Stimulated activated effector memory CD8-positive, alpha-beta T cell treated with anti-CD3 and anti-CD28 coated beads, Interleukin-12 subunit alpha, Interleukin-12 subunit beta, amount 100 ng/mL, for 72 hours (primary cell): ENCODE data around the gene MND1.
A peak's percentile ranks its signal among the peaks of the same experiment; 100 is the strongest.
"Not testable (repeated sequence)": the region's sequence is repeated elsewhere in the genome, so short reads cannot be mapped to it uniquely, and the experiment has no call there.

Experiments
- ATAC-seq: fragments of 150-1000 bp; cut with Tn5 transposase; 2 replicates; pipeline ENCODE4 v1.10.0; 2021
- DNase-seq, 2 donors: peaks; one replicate each; pipeline ENCODE4 v3.0.0; 2021 to 2022; ENCODE audit warnings: low spot score in 2 of 2
- H3K27ac Mint-ChIP-seq: one replicate; pipeline ENCODE4 v1.8.0; 2022; ENCODE audit warnings: mild to moderate bottlenecking, mixed read lengths
- H3K36me3 Mint-ChIP-seq: one replicate; pipeline ENCODE4 v1.8.0; 2022; ENCODE audit warnings: mild to moderate bottlenecking, mixed read lengths
- H3K4me1 Mint-ChIP-seq: one replicate; pipeline ENCODE4 v1.8.0; 2022; ENCODE audit warnings: mixed read lengths
- H3K4me3 Mint-ChIP-seq: one replicate; pipeline ENCODE4 v1.8.0; 2022; ENCODE audit warnings: mild to moderate bottlenecking, mixed read lengths
- H3K9me3 Mint-ChIP-seq: one replicate; pipeline ENCODE4 v1.8.0; 2022; ENCODE audit warnings: mixed read lengths

Gene MND1

DNA sequence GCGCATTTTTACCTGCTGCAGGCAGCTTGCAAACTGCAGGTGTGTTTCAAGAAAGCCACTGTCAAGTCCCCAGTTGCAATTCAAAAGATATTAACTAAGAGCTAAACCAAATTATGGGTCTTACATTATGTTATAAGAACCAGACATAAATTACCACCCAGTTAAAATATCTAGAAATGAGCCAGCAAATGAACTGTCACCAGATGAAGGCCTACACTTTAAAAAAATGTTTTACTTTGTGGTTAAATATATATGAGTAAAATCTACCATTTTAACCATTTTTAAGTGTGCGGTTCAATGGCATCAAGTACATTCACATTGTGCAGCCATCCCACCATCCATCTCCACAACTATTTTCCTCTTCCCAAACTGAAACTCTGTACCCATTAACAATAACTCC lies 89.7 kb downstream of the MND1 start:
- peaks cover 5% of the 10 kb centered on the region for H3K36me3 Mint-ChIP-seq
- no peak overlapping the region for H3K27ac Mint-ChIP-seq
- ATAC-seq (peak; percentile 46), DNase-seq (no peak)
- peak overlapping the region; percentile 76 for H3K4me3 Mint-ChIP-seq
- peaks cover 45% of the 10 kb centered on the region for H3K4me1 Mint-ChIP-seq
- no peaks in the 10 kb centered on the region for H3K9me3 Mint-ChIP-seq

DNA sequence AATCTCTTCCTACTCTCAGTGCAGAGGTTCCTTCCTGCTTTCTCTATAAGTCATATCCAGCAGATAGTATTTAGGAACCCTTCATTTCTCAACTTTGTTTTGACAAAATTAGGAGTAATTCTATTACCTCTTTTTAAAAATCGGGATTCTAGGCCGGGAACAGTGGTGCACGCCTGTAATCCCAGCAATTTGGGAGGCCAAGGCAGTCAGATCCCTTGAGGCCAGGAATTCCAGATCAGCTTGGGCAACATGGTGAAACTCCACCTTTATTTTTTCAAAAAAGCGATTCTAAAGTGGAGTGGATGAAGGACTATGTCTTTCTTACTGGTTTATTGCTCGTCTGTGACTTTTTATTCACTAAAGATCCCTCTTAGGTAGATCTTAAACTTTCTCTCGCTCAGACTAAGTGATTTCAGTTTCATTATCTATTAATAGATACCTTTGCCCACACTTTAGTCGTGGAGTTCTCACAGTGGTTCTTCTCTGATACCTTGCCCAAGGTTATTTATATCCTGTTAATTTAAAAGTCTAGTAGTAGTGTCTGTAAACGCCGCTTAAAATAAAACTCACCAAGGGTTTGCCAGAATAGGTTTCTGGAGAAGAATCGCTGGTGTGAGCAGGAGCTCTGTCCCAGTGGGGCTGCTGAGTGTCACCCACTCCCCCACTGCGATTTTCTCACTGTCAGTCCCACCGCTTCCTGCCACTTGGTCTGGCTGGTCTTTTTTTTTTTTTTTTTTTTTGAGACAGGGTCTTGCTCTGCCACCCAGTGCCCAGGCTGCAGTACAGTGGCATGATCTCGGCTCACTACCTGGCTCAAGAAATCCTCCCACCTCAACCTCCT lies 94.6 kb downstream of the MND1 start:
- DNase-seq, result no peak
- H3K36me3 Mint-ChIP-seq, result no peaks in the 10 kb centered on the region
- H3K27ac Mint-ChIP-seq, result peak overlapping the region; percentile 89
- H3K4me3 Mint-ChIP-seq, result peak overlapping the region; percentile 74
- peaks cover 18% of the 10 kb centered on the region for H3K4me1 Mint-ChIP-seq
- H3K9me3 Mint-ChIP-seq, result no peaks in the 10 kb centered on the region
- ATAC-seq, result peak; percentile 85

DNA sequence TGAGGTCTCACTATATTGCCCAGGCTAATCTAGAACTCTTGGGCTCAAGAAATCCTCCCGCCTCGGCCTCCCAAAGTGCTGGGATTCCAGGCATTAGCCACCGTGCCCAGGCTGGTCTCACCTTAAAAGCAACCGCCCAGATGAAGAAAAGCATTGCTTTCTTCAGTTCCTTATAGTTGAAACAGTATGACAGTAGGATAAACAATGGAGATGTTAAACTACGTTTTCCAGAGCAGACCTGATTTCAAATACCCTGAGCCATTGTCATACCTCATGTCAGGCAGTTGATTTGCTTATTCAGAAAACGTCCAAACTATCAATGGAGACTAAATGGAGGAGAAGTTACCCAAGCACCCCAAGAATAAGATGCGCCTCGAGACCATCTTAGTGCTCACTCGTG lies 95.3 kb downstream of the MND1 start:
- Mint-ChIP-seq H3K4me1 (peaks cover 13% of the 10 kb centered on the region), H3K27ac (no peak overlapping the region), H3K9me3 (no peaks in the 10 kb centered on the region), H3K36me3 (no peaks in the 10 kb centered on the region), H3K4me3 (peak overlapping the region; percentile 74)
- ATAC-seq, result no peak
- DNase-seq, result no peak

DNA sequence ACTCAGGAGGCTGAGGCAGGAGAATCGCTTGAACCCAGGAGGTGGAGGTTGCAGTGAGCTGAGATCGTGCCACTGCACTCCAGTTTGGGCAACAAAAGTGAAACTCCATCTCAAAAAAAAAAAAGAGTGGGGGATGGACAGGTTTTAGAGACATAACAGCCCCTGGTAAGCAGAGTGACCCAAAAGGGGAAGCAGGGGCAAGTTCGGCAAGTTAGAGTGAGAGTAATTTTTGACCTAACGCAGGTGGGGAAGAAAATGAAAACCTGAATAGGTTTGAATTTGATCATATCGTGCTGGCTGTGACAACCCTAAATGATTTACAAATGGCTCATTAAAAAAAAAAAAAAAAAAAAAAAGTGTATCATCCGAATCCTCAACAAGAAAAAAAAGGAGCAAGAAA lies 96.0 kb downstream of the MND1 start:
- H3K9me3 Mint-ChIP-seq, result no peaks in the 10 kb centered on the region
- no peaks in the 10 kb centered on the region for H3K36me3 Mint-ChIP-seq
- H3K4me1 Mint-ChIP-seq, result peaks cover 13% of the 10 kb centered on the region
- DNase-seq (no peak), ATAC-seq (no peak)
- peak overlapping the region; percentile 10 for H3K4me3 Mint-ChIP-seq
- H3K27ac Mint-ChIP-seq, result no peak overlapping the region

DNA sequence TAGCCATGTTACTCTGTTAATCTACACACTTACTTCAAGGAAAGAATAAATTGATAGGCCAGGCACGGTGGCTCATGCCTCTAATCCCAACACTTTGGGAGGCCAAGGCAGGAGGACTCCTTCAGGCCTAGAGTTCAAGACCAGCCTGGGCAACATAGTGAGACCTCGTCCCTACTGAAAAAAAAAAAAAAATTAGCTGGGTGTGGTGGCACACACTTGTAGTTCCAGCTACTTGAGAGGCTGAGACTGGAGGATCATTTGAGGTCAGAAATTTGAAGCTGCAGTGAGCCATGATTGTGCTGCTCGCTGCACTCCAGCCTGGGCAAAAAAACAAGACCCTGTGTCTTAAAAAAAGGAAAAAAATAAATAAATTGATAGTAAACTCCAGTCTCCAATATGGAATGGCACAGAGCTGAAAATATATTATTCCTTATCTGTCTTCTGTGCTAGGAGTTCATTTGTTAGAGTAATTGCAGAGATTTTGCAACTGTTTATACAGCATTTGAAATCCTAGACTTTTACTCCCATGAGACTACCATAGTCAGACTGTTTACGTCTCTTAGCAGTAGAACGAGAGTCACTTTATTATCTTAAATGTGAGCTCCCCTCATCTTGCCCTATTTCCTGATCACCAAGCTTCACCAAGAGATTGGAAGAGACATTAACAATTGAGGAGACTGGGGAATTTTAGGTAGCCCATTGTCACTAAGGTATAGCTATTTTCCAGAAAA lies 102.9 kb downstream of the MND1 start:
- no peak overlapping the region for H3K27ac Mint-ChIP-seq
- ATAC-seq, result no peak
- no peak overlapping the region for H3K4me3 Mint-ChIP-seq
- DNase-seq, result no peak
- no peaks in the 10 kb centered on the region for H3K9me3 Mint-ChIP-seq
- peaks cover 11% of the 10 kb centered on the region for H3K4me1 Mint-ChIP-seq
- no peaks in the 10 kb centered on the region for H3K36me3 Mint-ChIP-seq

DNA sequence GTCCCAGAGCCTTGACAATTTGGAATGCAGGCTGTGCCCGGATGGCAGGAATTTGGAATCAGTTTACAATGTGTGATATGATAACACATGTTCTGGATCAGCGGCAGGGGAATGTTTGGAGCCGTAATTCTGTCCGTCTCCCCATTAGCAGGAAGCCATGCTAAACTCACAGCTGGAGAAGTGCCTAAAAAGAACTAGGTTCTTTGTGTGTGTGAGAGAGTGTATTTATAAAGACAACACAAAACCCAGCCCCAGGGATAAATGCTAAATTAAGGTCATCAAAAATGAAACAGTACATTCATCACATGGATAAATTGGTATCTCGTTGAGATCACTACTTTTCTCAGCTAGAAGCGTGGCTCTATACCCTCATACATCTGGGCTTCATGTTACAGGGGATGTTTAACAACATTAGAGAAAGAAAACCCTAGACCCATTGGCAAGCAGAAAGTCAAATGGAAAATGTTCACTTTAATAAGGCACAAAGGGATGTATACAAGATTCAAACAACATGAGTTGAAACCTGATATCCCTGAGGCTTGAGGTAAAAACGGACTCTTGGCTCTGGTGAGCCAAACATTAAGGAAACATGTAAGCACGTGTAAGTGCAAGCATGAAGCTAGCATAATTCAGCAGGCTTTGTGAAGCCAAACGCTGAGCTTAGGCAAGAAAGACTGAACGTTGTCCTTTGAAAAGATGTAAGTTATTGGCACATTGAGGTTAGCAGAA lies 103.7 kb downstream of the MND1 start:
- H3K4me1 Mint-ChIP-seq, result peaks cover 12% of the 10 kb centered on the region
- no peaks in the 10 kb centered on the region for H3K9me3 Mint-ChIP-seq
- no peaks in the 10 kb centered on the region for H3K36me3 Mint-ChIP-seq
- DNase-seq, result no peak
- H3K4me3 Mint-ChIP-seq, result no peak overlapping the region
- ATAC-seq, result no peak
- H3K27ac Mint-ChIP-seq, result peak overlapping the region; percentile 60

DNA sequence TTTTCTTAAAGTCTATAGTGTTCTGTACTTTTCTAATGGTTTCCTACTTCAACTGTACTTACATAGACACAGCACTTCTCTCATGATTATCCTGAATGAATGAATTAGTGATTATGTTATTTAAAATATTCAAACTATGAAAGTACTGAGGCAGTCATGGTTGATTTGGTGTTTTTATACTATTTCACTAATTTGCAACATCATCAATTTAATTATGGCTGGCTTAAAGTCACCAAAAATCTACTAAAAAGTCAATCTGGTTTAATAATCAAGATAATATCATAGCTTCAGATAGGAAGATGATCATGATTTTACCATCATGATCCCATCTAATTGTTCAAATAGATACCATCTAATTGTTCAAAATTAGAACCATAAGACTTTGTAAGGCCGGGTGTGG lies 104.8 kb downstream of the MND1 start:
- ATAC-seq (no peak), DNase-seq (no peak)
- Mint-ChIP-seq H3K36me3 (no peaks in the 10 kb centered on the region), H3K27ac (peak overlapping the region; percentile 60), H3K4me3 (no peak overlapping the region), H3K4me1 (peaks cover 15% of the 10 kb centered on the region), H3K9me3 (no peaks in the 10 kb centered on the region)

DNA sequence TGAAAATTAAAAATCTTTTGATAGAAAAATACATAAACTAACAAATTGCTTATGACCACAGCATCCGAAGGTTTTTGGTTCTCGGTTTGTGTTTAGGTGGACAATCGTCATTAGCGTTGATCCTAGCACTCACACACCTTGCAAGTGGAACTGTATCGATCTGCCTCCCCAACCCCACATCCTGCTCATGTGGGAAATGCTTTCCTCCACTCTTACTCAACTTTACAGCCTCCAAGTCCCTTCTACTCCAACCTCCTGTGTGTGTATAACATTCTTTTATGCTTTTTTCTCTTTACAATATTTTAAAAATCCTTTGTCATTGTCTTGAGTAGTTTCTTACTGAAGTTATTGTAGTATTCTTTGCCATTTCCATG lies 106.0 kb downstream of the MND1 start:
- Mint-ChIP-seq H3K4me1 (peaks cover 15% of the 10 kb centered on the region), H3K4me3 (peak overlapping the region; percentile 47), H3K9me3 (no peaks in the 10 kb centered on the region), H3K27ac (peak overlapping the region; percentile 70), H3K36me3 (no peaks in the 10 kb centered on the region)
- DNase-seq, result no peak
- ATAC-seq, result peak; percentile 85

DNA sequence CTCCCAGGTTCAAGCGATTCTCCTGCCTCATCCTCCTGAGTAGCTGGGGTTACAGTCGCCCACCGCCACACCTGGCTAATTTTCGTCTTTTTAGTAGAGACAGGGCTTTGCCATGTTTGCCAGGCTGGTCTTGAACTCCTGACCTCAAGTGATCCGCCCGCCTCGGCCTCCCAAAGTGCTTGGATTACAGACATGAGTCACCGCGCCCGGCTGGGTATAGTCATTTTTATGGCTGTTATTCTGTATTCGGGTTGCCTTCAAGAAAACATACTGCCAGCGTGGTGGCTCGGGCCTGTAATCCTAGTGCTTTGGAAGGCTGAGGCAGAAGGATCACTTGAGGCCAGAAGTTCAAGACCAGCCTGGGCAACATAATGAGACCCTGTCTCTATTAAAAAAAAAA lies 106.7 kb downstream of the MND1 start:
- H3K27ac Mint-ChIP-seq, H3K4me3 Mint-ChIP-seq, DNase-seq, H3K36me3 Mint-ChIP-seq, H3K9me3 Mint-ChIP-seq, ATAC-seq: not testable (repeated sequence)
- peaks cover 15% of the 10 kb centered on the region for H3K4me1 Mint-ChIP-seq

DNA sequence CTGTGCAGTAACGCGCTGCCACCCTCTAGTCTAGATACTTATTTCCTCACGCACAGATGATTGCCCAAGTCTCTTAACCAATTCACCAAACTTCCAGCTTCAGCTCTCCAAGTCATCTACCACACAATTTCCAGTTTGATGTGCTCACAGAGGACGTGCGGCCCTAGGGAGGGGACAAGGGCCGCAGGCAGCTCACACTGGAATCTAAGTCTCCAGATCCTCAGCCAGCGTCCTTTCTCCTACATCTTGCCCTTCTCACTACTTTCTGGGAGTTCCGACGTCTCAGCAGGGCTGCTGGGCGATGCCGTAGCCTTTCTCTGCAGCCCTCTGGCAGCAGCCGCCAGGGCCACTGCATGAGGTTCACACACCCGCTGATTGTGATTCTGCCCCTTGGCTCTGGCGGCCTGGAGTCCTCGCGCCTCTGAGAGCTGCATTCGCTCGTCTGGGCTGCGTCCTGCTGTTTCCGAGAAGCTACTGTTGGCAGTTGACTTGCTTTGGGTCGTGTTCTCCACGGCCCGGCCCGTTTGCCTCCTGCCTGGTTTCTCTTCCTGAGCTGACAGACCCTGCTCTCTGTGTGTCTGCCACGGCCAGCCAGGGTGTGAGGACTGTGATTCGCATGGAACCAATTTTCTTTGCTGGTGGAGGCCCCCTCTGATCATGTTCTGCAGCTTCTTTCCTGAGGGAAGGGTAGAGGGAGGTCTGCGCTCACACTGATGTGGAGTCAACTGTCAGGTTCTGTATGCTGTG lies 107.6 kb downstream of the MND1 start:
- DNase-seq (no peak), ATAC-seq (no peak)
- Mint-ChIP-seq H3K4me1 (peaks cover 15% of the 10 kb centered on the region), H3K27ac (no peak overlapping the region), H3K9me3 (no peaks in the 10 kb centered on the region), H3K4me3 (no peak overlapping the region), H3K36me3 (no peaks in the 10 kb centered on the region)

DNA sequence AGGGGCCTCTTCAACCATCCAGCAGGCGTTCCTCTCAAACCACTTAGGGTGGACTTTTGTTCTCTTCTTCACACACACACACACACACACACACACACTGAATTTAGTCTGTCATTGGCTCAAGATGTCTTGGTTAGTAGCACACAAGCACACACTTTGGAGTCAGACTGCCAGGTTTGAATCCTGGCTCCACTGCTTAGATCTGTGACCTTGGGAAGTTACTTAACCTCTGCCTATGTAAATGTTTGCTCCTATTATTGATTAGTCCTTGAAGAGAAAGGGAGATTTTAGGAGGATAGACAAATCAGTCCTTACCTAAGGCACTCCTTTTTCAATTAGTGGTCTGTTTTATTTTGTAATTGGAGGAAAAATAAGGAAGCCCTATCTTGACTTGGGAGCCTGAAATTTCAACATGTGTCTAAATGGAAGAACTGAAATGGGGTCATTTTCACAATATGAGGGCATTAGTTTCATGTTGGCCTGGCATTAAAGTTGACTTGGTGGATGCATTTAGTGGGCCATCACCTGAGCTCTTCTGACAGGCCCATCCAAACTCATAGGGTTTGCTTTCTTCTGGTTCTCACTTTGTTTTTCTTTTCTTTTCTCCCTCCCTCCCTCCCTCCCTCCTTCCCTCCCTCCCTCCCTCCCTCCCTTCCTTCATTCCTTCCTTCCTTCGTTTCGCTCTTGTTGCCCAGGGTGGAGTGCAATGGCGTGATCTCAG lies 108.3 kb downstream of the MND1 start:
- Mint-ChIP-seq H3K4me3 (no peak overlapping the region), H3K4me1 (peaks cover 15% of the 10 kb centered on the region), H3K36me3 (no peaks in the 10 kb centered on the region), H3K27ac (no peak overlapping the region), H3K9me3 (no peaks in the 10 kb centered on the region)
- no peak for ATAC-seq
- no peak for DNase-seq

DNA sequence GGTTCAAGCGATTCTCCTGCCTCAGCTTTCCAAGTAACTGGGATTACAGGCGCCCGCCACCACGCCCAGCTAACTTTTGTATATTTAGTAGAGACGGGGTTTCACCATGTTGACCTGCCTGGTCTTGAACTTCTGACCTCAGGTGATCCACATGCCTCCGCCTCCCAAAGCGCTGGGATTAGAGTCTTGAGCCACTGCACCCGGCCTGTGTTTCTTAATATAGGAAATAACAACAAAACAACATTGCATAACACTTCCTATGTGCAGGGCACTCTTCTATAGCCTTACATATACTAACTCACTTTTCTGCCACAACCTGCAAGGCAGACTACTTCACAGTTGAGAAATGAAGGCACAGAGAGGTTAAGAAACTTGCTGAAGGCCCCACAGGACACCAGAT lies 108.9 kb downstream of the MND1 start:
- no peak overlapping the region for H3K27ac Mint-ChIP-seq
- no peak for ATAC-seq
- no peak overlapping the region for H3K4me3 Mint-ChIP-seq
- H3K4me1 Mint-ChIP-seq, result peaks cover 15% of the 10 kb centered on the region
- DNase-seq, result no peak
- no peaks in the 10 kb centered on the region for H3K36me3 Mint-ChIP-seq
- no peaks in the 10 kb centered on the region for H3K9me3 Mint-ChIP-seq

DNA sequence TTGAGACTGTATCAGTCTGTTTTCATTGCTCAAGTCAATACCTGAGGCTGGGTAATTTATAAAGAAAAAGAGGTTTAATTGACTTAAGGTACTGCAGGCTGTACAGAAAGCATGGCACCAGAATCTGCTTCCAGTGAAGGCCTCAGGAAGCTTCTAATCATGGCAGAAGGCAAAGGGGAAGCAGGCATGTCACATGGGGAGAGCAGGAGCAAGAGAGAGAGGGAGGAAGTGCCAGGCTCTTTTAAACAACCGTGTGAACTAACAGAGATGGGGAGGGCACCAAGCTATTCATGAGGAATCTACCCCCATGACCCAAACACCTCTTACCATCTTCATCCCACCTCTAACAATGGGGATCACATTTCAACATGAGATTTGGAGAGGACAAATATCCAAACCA lies 114.5 kb downstream of the MND1 start:
- no peak for ATAC-seq
- DNase-seq, result no peak
- Mint-ChIP-seq H3K4me1 (no peaks in the 10 kb centered on the region), H3K9me3 (no peaks in the 10 kb centered on the region), H3K36me3 (no peaks in the 10 kb centered on the region), H3K27ac (no peak overlapping the region), H3K4me3 (no peak overlapping the region)

DNA sequence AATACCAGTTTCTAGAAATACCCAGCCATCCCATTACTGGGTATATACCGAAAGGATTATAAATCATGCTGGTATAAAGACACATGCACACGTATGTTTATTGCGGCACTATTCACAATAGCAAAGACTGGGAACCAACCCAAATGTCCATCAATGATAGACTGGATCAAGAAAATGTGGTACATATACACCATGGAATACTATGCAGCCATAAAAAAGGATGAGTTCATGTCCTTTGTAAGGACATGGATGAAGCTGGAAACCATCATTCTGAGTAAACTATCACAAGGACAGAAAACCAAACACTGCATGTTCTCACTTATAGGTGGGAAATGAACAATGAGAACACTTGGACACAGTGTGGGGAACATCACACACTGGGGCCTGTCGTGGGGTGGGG lies 117.1 kb downstream of the MND1 start:
- not testable (repeated sequence) for ATAC-seq, H3K27ac Mint-ChIP-seq, H3K4me3 Mint-ChIP-seq, H3K36me3 Mint-ChIP-seq, DNase-seq, H3K9me3 Mint-ChIP-seq
- peaks cover 13% of the 10 kb centered on the region for H3K4me1 Mint-ChIP-seq
